Keratinocyte (primary cell): ENCODE measurements around the gene E2F1. TPM values are rescaled to one million over a fixed set of nuclear protein-coding genes. Genes with fewer than 3 reads are reported as not detected.
"Not testable (repeated sequence)": the region's sequence is repeated elsewhere in the genome, so short reads cannot be mapped to it uniquely, and the experiment has no call there.

Source experiments
- DNase-seq: peaks from one replicate; pipeline ENCODE4 v3.0.0-alpha.2; 2011; ENCODE audit warnings: low read depth, missing footprints, low spot score
- FAIRE-seq: peaks from 2 replicates; lab custom pipeline; 2011; peaks lifted over from hg19 to GRCh38; lab: Jason Lieb, UNC
- H2AFZ ChIP-seq: 2 replicates; pipeline ENCODE4 v1.6.0; 2012; ENCODE audit warnings: low read length, control low read depth, inconsistent platforms; ENCODE audit not compliant: control insufficient read depth
- H3K27ac ChIP-seq: 2 replicates; pipeline ENCODE4 v1.5.1; 2011; ENCODE audit warnings: low read length; ENCODE audit not compliant: control insufficient read depth, insufficient read depth
- H3K27me3 ChIP-seq: 3 replicates; pipeline ENCODE4 v1.6.0; 2011; ENCODE audit warnings: low read length; ENCODE audit not compliant: control insufficient read depth, insufficient read depth; ENCODE audit errors: extremely low read depth
- H3K36me3 ChIP-seq, 2 experiments: 2 replicates in 1 of 2; 3 replicates in 1 of 2; pipeline ENCODE4 v1.5.1; 2011; ENCODE audit warnings: low read length in 2 of 2, mild to moderate bottlenecking in 1 of 2; ENCODE audit not compliant: control insufficient read depth in 2 of 2, insufficient read depth in 2 of 2; ENCODE audit errors: extremely low read depth in 1 of 2
- H3K4me1 ChIP-seq: 3 replicates; pipeline ENCODE4 v1.5.1; 2011; ENCODE audit warnings: low read length; ENCODE audit not compliant: control insufficient read depth, insufficient read depth; ENCODE audit errors: extremely low read depth
- H3K4me2 ChIP-seq: 3 replicates; pipeline ENCODE4 v1.6.0; 2011; ENCODE audit warnings: low read depth, low read length; ENCODE audit not compliant: control insufficient read depth, insufficient read depth; ENCODE audit errors: extremely low read depth
- H3K4me3 ChIP-seq, 3 experiments: fragments of 200-600 bp in 1 of 3; sonication (generic) in 1 of 3; 2 replicates in 2 of 3; 3 replicates in 1 of 3; pipeline ENCODE4 v1.5.1; 2011 to 2016; ENCODE audit warnings: low read length in 3 of 3, mild to moderate bottlenecking in 3 of 3, control low read depth in 2 of 3, inconsistent platforms in 1 of 3, low read depth in 1 of 3, mixed read lengths in 1 of 3, mixed run types in 1 of 3, moderate library complexity in 1 of 3; ENCODE audit not compliant: control insufficient read depth in 2 of 3, insufficient read depth in 2 of 3; ENCODE audit errors: extremely low read depth in 1 of 3
- H3K79me2 ChIP-seq: 2 replicates; pipeline ENCODE4 v1.6.0; 2012; ENCODE audit warnings: low read length; ENCODE audit not compliant: control insufficient read depth, insufficient read depth
- H3K9ac ChIP-seq: 3 replicates; pipeline ENCODE4 v1.6.0; 2011; ENCODE audit warnings: low read length; ENCODE audit not compliant: control insufficient read depth, insufficient read depth; ENCODE audit errors: extremely low read depth
- H3K9me1 ChIP-seq: 3 replicates; pipeline ENCODE4 v1.6.0; 2011; ENCODE audit warnings: low read length; ENCODE audit not compliant: control insufficient read depth, insufficient read depth; ENCODE audit errors: extremely low read depth
- H3K9me3 ChIP-seq: 2 replicates; pipeline ENCODE4 v1.5.1; 2012; ENCODE audit warnings: low read depth, low read length; ENCODE audit not compliant: control insufficient read depth
- H4K20me1 ChIP-seq: 3 replicates; pipeline ENCODE4 v1.6.0; 2011; ENCODE audit warnings: low read length; ENCODE audit not compliant: control insufficient read depth, insufficient read depth; ENCODE audit errors: extremely low read depth
- CTCF ChIP-seq, 3 experiments: IDR thresholded peaks in 1 of 3; conservative IDR thresholded peaks in 1 of 3; optimal IDR thresholded peaks in 1 of 3; 2 replicates in 2 of 3; 3 replicates in 1 of 3; pipeline versions ENCODE3 to v1.5.1; 2011; ENCODE audit warnings: low read length in 3 of 3, mild to moderate bottlenecking in 3 of 3, moderate library complexity in 2 of 3, control low read depth in 1 of 3, inconsistent platforms in 1 of 3; ENCODE audit not compliant: insufficient read depth in 2 of 3; ENCODE audit errors: extremely low read depth in 1 of 3
- EZH2 ChIP-seq: IDR thresholded peaks from one replicate; pipeline ENCODE4 v1.6.1; 2012; ENCODE audit warnings: inconsistent platforms, mild to moderate bottlenecking, low read length, moderate library complexity
- dilution Hi-C: fragments of 300-500 bp; cut with MboI; formaldehyde crosslinking; loops from one replicate; pipeline ENCODE4 v1.7.0; 2020; ENCODE audit warnings: low sequenced_read_pairs; ENCODE audit not compliant: extremely low pct_ligation_motif_present
- polyA plus RNA-seq, 5 experiments: library from polyadenylated mRNA; depleted of rRNA in 3 of 5; stranded (reverse) in 3 of 5; stranded (forward) in 1 of 5; unstranded in 1 of 5; fragments of >200 nt; gene quantifications; 1 replicate in 1 of 5; 2 replicates in 3 of 5; 3 replicates in 1 of 5; pipeline versions ENCODE4 v1.2.1 to v1.2.3, GENCODE V29; 2011 to 2012; ENCODE audit warnings: missing spikeins in 2 of 5, low read depth in 1 of 5, low replicate concordance in 1 of 5

Gene E2F1
- polyA plus RNA-seq, 1 donor (not counting 4 experiments of a cell fraction or from before 2014, with no cell fraction given): 2.8 TPM

GRCh38 chr20:33701629-33702450 lies 15.7 kb upstream of the E2F1 start:
- Histone ChIP-seq H3K27ac (no peak overlapping the region), H3K79me2 (no peaks in the 10 kb centered on the region), H3K4me1 (no peaks in the 10 kb centered on the region), H3K36me3 (no peaks in the 10 kb centered on the region), H3K9ac (no peak overlapping the region), H3K9me3 (no peaks in the 10 kb centered on the region), H2AFZ (no peak overlapping the region), H4K20me1 (no peaks in the 10 kb centered on the region), H3K27me3 (no peaks in the 10 kb centered on the region), H3K4me2 (no peak overlapping the region), H3K9me1 (no peaks in the 10 kb centered on the region), H3K4me3 (no peak overlapping the region)
- FAIRE-seq: no peak
- no peak for DNase-seq
- dilution Hi-C loops: no loop called here
- no peak for TF ChIP-seq CTCF (optimal IDR thresholded peaks at IDR 0.05 in 1 of 3, IDR thresholded peaks at IDR 0.05 in 1 of 3, conservative IDR thresholded peaks at IDR 0.05 in 1 of 3; ENCODE audit: extremely low read depth in 1 of 3, insufficient read depth in 2 of 3, low read length in 3 of 3)
- no peak for TF ChIP-seq EZH2

GRCh38 chr20:33700696-33701441 lies 14.7 kb upstream of the E2F1 start:
- H4K20me1 ChIP-seq, FAIRE-seq, H2AFZ ChIP-seq, H3K9me3 ChIP-seq, H3K27ac ChIP-seq, dilution Hi-C loops, H3K4me1 ChIP-seq, H3K9me1 ChIP-seq, DNase-seq, H3K4me2 ChIP-seq, H3K27me3 ChIP-seq, H3K9ac ChIP-seq, H3K36me3 ChIP-seq, H3K79me2 ChIP-seq, H3K4me3 ChIP-seq: not testable (repeated sequence)

GRCh38 chr20:33698966-33699365 lies 12.8 kb upstream of the E2F1 start:
- H3K9me3 ChIP-seq, H4K20me1 ChIP-seq, H3K4me3 ChIP-seq, H3K4me1 ChIP-seq, H3K27me3 ChIP-seq, H2AFZ ChIP-seq, H3K9me1 ChIP-seq, dilution Hi-C loops, H3K36me3 ChIP-seq, H3K4me2 ChIP-seq, FAIRE-seq, DNase-seq, H3K27ac ChIP-seq, H3K9ac ChIP-seq, H3K79me2 ChIP-seq: not testable (repeated sequence)
